GM12878 (cell line): ENCODE measurements around the gene DESI1. TPM values are rescaled to one million over a fixed set of nuclear protein-coding genes. Genes with fewer than 3 reads are reported as not detected.
"Not testable (repeated sequence)": the region's sequence is repeated elsewhere in the genome, so short reads cannot be mapped to it uniquely, and the experiment has no call there.

ENCODE experiments used
- ATAC-seq: fragments of 200-7000 bp; cut with Tn5 transposase; 3 replicates; pipeline ENCODE4 v1.9.1; 2020; ENCODE audit warnings: mild to moderate bottlenecking, moderate library complexity
- BruUV-seq: library from RNA; stranded (reverse); fragments of 400-500 nt; replicated peaks from 2 replicates; lab custom pipeline; 2021; lab: Mats Ljungman, UMichigan
- CTCF ChIA-PET: fragments of 300-600 bp; sonication (Branson Sonifier 250); formaldehyde crosslinking; extraction: SDS; loops from one replicate; lab custom pipeline; 2021; ENCODE audit warnings: inconsistent platforms; lab: Yijun Ruan, JAX
- POLR2A ChIA-PET: fragments of 350-600 bp; formaldehyde crosslinking; extraction: SDS; loops from one replicate; lab custom pipeline; 2021; ENCODE audit warnings: inconsistent platforms; lab: Charles Lee
- RAD21 ChIA-PET: fragments of 300-600 bp; sonication (Branson Sonifier 250); formaldehyde crosslinking; loops from one replicate; lab custom pipeline; 2023; ENCODE audit warnings: antibody characterized with exemption; ENCODE audit not compliant: unreplicated experiment; lab: Charles Lee
- SMC1A ChIA-PET: fragments of 300-600 bp; sonication (Branson Sonifier 250); formaldehyde crosslinking; loops from one replicate; lab custom pipeline; 2023; ENCODE audit not compliant: unreplicated experiment, uncharacterized antibody; lab: Charles Lee
- DNase-seq: peaks from one replicate; pipeline ENCODE4 v3.0.0-alpha.2; 2011; ENCODE audit warnings: low read depth, low spot score
- FAIRE-seq: peaks from 3 replicates; lab custom pipeline; 2011; peaks lifted over from hg19 to GRCh38; lab: Jason Lieb, UNC
- H2AFZ ChIP-seq: 2 replicates; pipeline ENCODE4 v1.6.0; 2011; ENCODE audit warnings: low read depth, low read length, control low read depth; ENCODE audit not compliant: control insufficient read depth
- H3K27ac ChIP-seq: 2 replicates; pipeline ENCODE4 v1.5.1; 2011; ENCODE audit warnings: control low read depth; ENCODE audit not compliant: control insufficient read depth, insufficient read depth
- H3K27me3 ChIP-seq, 2 experiments: replicated peaks in 1 of 2; 2 replicates each; pipeline versions ENCODE4 v1.6.0 to v1.6.1; 2011; ENCODE audit warnings: low read length in 1 of 2; ENCODE audit not compliant: control insufficient read depth in 2 of 2, insufficient read depth in 2 of 2
- H3K36me3 ChIP-seq, 2 experiments: 2 replicates each; pipeline ENCODE4 v1.5.1; 2011; ENCODE audit warnings: low read length in 1 of 2; ENCODE audit not compliant: control insufficient read depth in 2 of 2, insufficient read depth in 2 of 2
- H3K4me1 ChIP-seq: 2 replicates; pipeline ENCODE4 v1.6.1; 2011; ENCODE audit warnings: mild to moderate bottlenecking, low read length, moderate library complexity, mixed read lengths; ENCODE audit not compliant: control insufficient read depth, insufficient read depth
- H3K4me2 ChIP-seq: 2 replicates; pipeline ENCODE4 v1.6.0; 2011; ENCODE audit warnings: control low read depth; ENCODE audit not compliant: control insufficient read depth, insufficient read depth
- H3K4me3 ChIP-seq: fragments of 200-600 bp; sonication (generic); 2 replicates; pipeline ENCODE4 v1.5.1; 2016
- H3K79me2 ChIP-seq: 2 replicates; pipeline ENCODE4 v1.6.0; 2011; ENCODE audit warnings: low read length; ENCODE audit not compliant: control insufficient read depth, insufficient read depth
- H3K9ac ChIP-seq: 2 replicates; pipeline ENCODE4 v1.8.0; 2011; ENCODE audit warnings: low read length, control low read depth, mixed read lengths; ENCODE audit not compliant: control insufficient read depth, insufficient read depth
- H3K9me3 ChIP-seq: replicated peaks from 3 replicates; pipeline ENCODE4 v1.5.1; 2011; ENCODE audit warnings: mild to moderate bottlenecking, low read length; ENCODE audit not compliant: control insufficient read depth, insufficient read depth
- H4K20me1 ChIP-seq: 2 replicates; pipeline ENCODE4 v1.6.0; 2011; ENCODE audit not compliant: control insufficient read depth, insufficient read depth
- CHD4 ChIP-seq: fragments of 200-600 bp; sonication (generic); IDR thresholded peaks from 2 replicates; pipeline ENCODE4 v1.6.1; 2016; ENCODE audit warnings: mild to moderate bottlenecking
- CREM ChIP-seq: IDR thresholded peaks from 2 replicates; pipeline ENCODE4 v1.6.1; 2014; ENCODE audit warnings: antibody characterized with exemption, low read depth
- GABPA ChIP-seq: IDR thresholded peaks from 2 replicates; pipeline ENCODE4 v1.6.1; 2014; ENCODE audit warnings: antibody characterized with exemption, low read depth, mild to moderate bottlenecking, inconsistent platforms
- MYB ChIP-seq: fragments of 150-350 bp; IDR thresholded peaks from 2 replicates; pipeline ENCODE4 v1.6.1; 2014; ENCODE audit warnings: mild to moderate bottlenecking, low read depth, low read length, borderline replicate concordance
- SIN3A ChIP-seq: IDR thresholded peaks from 2 replicates; pipeline ENCODE4 v1.6.1; 2012; ENCODE audit warnings: low read depth, low read length, improper control_type of control experiment
- TARDBP ChIP-seq: IDR thresholded peaks from 2 replicates; pipeline ENCODE4 v1.6.1; 2016; ENCODE audit warnings: borderline replicate concordance
- ZSCAN29 ChIP-seq: fragments of 450-650 bp; IDR thresholded peaks from 2 replicates; pipeline ENCODE4 v1.6.1; 2017; ENCODE audit warnings: mild to moderate bottlenecking, moderate library complexity
- WGBS: methylation state at CpG from one replicate; pipeline ENCODE4 v1.1.6; 2016; ENCODE audit warnings: low lambda C conversion rate; ENCODE audit not compliant: insufficient replicate concordance, insufficient coverage; ENCODE audit errors: missing lambda C conversion rate; 5-methylcytosine and 5-hydroxymethylcytosine counted together
- in situ Hi-C: fragments of 300-500 bp; cut with MboI; formaldehyde crosslinking; loops from 9 replicates; pipeline ENCODE4 v1.14.3; 2018; ENCODE audit warnings: mixed read lengths
- intact Hi-C: fragments of 100-400 bp; cut with micrococcal nuclease; formaldehyde crosslinking; loops from one replicate; pipeline ENCODE4 v1.14.2; 2022; ENCODE audit not compliant: unreplicated experiment
- polyA plus RNA-seq, 11 experiments: library from polyadenylated mRNA; depleted of rRNA in 4 of 11; unstranded in 6 of 11; stranded (reverse) in 5 of 11; fragments of >200 nt; fragmentation: Nextera tagmentation in 4 of 11; fragmentation: Illumina TruSeq in 1 of 11; extraction: Ambion mirVana in 4 of 11; extraction: Trizol in 1 of 11; gene quantifications; 1 replicate in 1 of 11; 2 replicates in 10 of 11; pipeline versions ENCODE4 v1.2.1 to v1.2.3, GENCODE V29; 2011 to 2016; ENCODE audit warnings: inconsistent platforms in 2 of 11, missing spikeins in 2 of 11, low read depth in 1 of 11
- total RNA-seq, 4 experiments: library from RNA; depleted of rRNA in 3 of 4; stranded (reverse); fragments of >200 nt in 3 of 4; fragmentation: Illumina TruSeq in 1 of 4; extraction: Trizol in 1 of 4; gene quantifications; 2 replicates each; pipeline versions ENCODE4 v1.2.1 to v1.2.3, GENCODE V29; 2013 to 2021
- TF ChIP-seq, protein P1 (sequence below): fragments of 450-650 bp; IDR thresholded peaks from 2 replicates; pipeline ENCODE4 v1.6.1; 2017; ENCODE audit warnings: mild to moderate bottlenecking, moderate library complexity

Gene DESI1
- total and polyA plus RNA-seq, 10 of the 15 experiments (the other 5 are each of a cell fraction or from before 2014, with no cell fraction given) = 8.0 to 76.8 (median 40.6) TPM

DNA sequence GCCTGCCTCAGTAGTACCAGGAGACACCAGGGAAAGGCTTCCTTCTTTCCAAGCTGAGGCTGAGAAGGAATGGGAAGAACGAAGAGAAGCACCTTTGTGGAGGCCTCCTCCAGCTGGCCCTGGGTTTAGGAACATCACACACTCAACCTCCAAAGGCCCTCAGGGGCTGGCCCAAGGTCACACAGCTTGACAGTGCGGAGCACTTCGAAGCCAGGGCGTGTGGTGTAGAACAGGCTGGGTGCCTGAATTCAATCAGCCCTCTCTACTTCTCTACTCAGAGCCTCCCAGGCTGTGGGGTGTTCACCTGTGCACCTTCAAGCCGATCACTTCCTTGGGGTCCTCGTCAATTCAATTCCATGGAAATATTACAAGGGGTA, 60.8 kb downstream of the DESI1 start:
- in situ Hi-C loops = no loop called here
- BruUV-seq = no TSS peak
- TF ChIP-seq ZSCAN29 = no peak
- no peak for TF ChIP-seq SIN3A
- no peak for TF ChIP-seq MYB
- no peak for TF ChIP-seq GABPA
- no peak for TF ChIP-seq CHD4
- TF ChIP-seq TARDBP = no peak
- no peak for TF ChIP-seq CREM
- TF ChIP-seq, protein P1, sequence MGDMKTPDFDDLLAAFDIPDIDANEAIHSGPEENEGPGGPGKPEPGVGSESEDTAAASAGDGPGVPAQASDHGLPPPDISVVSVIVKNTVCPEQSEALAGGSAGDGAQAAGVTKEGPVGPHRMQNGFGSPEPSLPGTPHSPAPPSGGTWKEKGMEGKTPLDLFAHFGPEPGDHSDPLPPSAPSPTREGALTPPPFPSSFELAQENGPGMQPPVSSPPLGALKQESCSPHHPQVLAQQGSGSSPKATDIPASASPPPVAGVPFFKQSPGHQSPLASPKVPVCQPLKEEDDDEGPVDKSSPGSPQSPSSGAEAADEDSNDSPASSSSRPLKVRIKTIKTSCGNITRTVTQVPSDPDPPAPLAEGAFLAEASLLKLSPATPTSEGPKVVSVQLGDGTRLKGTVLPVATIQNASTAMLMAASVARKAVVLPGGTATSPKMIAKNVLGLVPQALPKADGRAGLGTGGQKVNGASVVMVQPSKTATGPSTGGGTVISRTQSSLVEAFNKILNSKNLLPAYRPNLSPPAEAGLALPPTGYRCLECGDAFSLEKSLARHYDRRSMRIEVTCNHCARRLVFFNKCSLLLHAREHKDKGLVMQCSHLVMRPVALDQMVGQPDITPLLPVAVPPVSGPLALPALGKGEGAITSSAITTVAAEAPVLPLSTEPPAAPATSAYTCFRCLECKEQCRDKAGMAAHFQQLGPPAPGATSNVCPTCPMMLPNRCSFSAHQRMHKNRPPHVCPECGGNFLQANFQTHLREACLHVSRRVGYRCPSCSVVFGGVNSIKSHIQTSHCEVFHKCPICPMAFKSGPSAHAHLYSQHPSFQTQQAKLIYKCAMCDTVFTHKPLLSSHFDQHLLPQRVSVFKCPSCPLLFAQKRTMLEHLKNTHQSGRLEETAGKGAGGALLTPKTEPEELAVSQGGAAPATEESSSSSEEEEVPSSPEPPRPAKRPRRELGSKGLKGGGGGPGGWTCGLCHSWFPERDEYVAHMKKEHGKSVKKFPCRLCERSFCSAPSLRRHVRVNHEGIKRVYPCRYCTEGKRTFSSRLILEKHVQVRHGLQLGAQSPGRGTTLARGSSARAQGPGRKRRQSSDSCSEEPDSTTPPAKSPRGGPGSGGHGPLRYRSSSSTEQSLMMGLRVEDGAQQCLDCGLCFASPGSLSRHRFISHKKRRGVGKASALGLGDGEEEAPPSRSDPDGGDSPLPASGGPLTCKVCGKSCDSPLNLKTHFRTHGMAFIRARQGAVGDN = no peak
- H3K79me2 ChIP-seq = no peaks in the 10 kb centered on the region
- H2AFZ ChIP-seq = no peak overlapping the region
- CTCF ChIA-PET = interaction anchor here (0.6 kb wide), 1 partner anchor 27 kb away, joined by 3 read pairs; no protein-coding TSS in a partner anchor
- ATAC-seq = no peak
- H3K27me3 ChIP-seq = peaks cover 0 to 5% of the 10 kb centered on the region in 2 experiments; a peak in 3 of 4 replicates
- POLR2A ChIA-PET = interaction anchor here (0.6 kb wide), 1 partner anchor 44 kb away, joined by 3 read pairs; no protein-coding TSS in a partner anchor
- H3K9ac ChIP-seq = no peak overlapping the region
- no peaks in the 10 kb centered on the region; the same call in 1 of the 2 replicates for H3K4me1 ChIP-seq
- FAIRE-seq = no peak
- no peak overlapping the region for H3K4me3 ChIP-seq
- no peak for DNase-seq
- H3K9me3 ChIP-seq = no peaks in the 10 kb centered on the region
- no peak overlapping the region for H3K4me2 ChIP-seq
- intact Hi-C loops = no loop called here
- H4K20me1 ChIP-seq = no peaks in the 10 kb centered on the region
- no peaks in the 10 kb centered on the region for H3K36me3 ChIP-seq
- SMC1A ChIA-PET = interaction anchor here (0.6 kb wide), 1 partner anchor 105 kb away, joined by 3 read pairs; no protein-coding TSS in a partner anchor
- 42% methylated on average over 6 of the region's 6 CpGs for WGBS
- no peak overlapping the region for H3K27ac ChIP-seq
- RAD21 ChIA-PET = no interaction called here

DNA sequence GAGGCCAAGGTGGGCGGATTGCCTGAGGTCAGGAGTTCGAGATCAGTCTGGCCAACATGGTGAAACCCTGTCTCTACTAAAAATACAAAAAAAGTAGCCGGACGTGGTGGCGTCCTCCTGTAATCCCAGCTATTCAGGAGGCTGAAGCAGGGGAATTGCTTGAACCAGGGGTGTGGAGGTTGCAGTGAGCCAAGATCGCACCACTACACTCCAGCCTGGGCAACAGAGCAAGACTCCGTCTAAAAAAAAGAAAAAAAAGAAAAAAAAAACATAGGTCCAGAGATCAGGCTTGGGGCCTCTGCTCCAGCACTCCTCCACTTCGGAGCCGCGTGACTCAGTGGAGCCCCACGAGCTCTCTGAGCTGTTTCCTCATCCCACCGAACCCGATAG, 62.6 kb downstream of the DESI1 start:
- ATAC-seq, SMC1A ChIA-PET: not testable (repeated sequence)

More for the DNA sequence above, 62.6 kb downstream of the DESI1 start:
- H3K9me3 ChIP-seq, H3K4me1 ChIP-seq, in situ Hi-C loops, FAIRE-seq, H4K20me1 ChIP-seq, H2AFZ ChIP-seq, H3K79me2 ChIP-seq, RAD21 ChIA-PET, H3K27me3 ChIP-seq, H3K27ac ChIP-seq, H3K4me2 ChIP-seq, intact Hi-C loops, DNase-seq, H3K4me3 ChIP-seq, H3K9ac ChIP-seq, BruUV-seq, H3K36me3 ChIP-seq: not testable (repeated sequence)
- POLR2A ChIA-PET = interaction anchor here (0.6 to 0.7 kb wide), 3 partner anchors 24 to 162 kb away, joined by 3 to 5 read pairs (median 4); no protein-coding TSS in a partner anchor
- WGBS = 57% methylated on average over 13 of the region's 13 CpGs
- CTCF ChIA-PET = interaction anchor here (0.6 to 0.9 kb wide), 2 partner anchors 27 to 58 kb away, joined by 3 read pairs; no protein-coding TSS in a partner anchor
